Kasumi-1 (cell line): Measurements from ENCODE around the gene CTNNB1.

Experiments used
- DNase-seq, 2 experiments: peaks; one replicate each; lab custom pipeline; 2025; lab: John Stamatoyannopoulos, UW

CTNNB1 gene

DNA sequence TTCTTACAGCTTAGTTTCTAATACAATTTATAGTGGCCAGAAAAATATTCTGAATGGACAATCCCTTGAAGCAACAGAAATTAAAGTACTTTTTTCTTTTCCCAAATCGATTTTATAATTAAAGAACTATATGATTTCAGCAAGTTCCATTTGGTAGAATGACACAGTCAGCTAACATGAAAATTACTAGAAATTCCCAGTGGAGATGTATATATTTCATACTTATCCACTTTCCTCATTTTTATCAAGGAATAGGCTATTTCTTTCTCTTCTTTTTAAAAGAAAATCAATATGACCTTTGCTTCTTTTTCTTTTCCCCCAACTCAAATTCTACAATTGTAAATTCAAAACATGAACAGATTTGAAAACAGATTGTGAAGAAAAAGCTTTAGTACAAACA lies 6.4 kb upstream of the CTNNB1 start:
- DNase-seq, result no peak

DNA sequence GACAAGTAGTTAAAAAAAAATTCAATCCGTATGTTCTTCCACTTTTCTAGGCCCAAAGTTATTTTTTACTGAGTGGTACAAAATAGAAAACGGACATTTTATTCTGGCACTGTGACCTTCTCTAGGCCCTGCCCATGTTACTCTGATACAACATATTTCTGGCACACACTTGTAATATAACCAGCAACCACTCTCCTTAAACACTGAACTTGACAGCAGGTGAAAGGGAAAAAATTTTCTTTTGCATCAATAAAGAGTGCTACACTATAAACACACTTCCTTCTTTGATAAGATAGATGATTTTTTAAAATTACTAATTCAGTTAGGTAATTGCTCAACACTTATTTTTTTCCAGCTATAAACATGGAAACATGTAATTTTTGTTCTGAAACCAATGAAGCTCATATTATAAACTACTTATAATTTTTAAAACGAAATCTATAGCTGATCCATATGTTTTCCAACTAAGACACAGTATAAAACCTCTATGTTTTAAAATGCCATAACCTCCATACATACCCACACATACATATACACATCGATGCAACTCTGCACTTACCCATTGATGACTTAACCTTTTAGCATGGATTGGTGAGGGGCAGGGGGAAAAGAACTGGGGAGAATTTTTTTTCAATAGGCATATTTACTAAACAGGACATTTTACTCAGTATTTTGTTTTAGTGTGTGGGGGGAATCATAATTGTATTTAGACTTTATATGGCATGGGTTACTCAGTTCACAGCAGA lies 5.3 kb upstream of the CTNNB1 start:
- DNase-seq, result no peak

DNA sequence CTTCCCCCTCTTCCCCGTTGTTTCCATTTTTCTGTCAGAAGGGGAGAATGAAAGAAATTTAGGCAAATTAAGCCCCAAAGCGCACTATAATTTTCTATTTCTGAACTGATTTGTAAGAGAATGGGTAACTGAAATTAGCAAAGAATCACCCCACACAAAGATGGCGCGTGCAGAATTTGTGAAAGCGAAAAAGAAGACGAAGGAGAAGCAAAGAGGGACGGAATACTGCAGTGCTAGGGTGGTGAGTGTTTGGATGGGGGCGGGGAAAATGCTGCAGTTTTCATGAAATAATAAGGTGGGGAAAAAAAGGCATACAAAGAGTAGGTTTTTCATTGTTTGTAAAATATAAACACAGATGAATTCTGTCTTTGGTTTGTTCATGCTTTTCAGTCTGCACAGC lies 4.6 kb upstream of the CTNNB1 start:
- no peak for DNase-seq

DNA sequence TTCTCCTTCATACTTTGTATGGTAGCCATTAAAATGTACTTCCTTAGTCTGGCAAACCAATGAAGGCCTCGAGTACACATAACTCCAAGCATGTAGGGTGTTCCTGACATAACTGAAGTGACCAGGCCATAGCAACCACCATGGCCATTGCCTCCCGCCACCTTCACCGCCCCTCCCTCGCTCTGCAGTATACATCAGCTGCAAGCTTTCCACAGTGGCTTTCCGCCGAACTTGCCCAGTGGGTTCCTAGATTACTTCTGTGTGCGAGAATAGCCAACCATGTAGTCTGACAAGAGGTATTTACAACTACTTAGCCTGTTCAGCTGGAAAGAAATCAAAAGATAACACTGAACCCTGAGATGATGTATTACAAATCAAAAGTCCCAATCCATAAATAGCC lies 3.4 kb upstream of the CTNNB1 start:
- DNase-seq, result no peak

DNA sequence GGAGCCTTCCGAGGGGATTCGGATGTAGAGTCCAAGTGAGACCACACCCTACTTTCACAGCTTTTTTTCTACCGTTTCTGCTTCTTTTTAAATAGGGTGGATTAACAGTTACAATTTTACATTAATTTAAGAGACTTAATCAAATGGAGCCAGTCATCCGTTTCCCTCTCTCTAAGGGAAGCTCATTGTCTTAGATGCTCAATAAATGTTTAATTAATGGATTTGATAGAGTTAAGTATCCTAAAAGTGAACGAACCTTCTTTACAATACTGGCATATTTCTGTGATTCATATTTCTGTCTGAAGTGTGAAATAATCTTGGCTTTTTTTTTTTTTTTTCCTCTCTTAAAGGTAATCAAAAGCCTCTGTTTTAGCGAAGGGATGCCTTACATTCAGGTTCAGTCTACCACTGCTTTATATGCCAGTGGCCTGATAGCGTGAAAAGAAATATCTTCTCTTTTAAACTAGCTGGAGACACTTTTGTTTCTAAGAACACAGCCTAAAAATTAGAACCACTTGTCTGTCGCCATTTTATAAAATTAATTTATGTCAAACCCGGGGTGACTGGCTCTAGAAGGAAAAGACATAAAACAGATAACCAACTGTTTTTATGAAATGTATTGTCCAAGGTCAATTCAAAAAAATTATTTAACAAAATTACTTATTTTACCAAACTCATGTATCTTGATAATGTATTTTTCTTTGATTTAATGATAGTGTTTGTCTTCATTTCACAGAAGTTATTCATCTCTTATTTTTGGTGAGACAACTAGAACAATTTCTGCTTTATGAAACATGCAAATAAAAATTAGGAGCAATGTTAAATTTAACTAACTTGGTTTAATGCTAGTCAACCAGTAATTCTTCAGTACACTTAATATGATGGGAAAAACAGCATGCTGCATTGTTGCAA lies 2.5 kb upstream of the CTNNB1 start:
- DNase-seq, result no peak

DNA sequence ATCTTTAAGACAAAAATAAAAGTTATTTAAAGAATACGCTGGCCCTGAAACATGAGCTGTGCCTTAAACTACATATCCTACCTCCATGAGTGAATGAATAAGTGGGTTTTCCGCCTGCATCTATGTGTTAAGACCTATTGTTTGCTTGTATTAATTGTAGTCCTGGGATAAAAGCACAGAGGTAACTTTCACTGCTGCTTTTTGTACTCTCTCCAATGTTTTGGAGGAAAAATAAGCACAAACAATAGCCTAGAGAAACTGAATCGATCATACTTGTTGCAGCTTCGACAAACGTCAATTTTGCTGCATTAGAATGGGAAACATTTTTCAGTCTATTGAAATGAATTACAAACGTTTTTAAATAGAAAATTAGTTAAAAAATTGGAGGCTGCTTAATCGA lies 1.3 kb upstream of the CTNNB1 start:
- no peak for DNase-seq

DNA sequence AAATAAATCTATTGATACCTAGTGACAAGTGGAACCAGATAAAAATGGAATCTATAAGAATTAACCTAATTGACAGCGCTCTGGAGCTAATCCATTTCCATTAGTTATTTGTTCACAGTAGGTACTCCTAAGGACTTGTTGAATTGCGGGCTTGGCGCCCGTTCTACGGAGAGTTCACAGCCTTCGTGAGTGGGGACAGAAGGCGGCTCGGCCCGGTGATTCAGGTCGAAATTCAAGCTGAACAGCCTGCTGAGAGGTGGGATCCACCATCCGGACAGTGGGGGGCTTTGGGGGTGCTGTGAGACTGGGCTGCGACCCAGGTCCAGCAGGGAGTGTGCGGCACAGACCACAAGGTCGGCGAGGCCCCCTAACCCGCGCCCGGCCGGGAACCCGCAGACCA lies 779 bp upstream of the CTNNB1 start:
- peak; percentile 19 to 36 for DNase-seq

DNA sequence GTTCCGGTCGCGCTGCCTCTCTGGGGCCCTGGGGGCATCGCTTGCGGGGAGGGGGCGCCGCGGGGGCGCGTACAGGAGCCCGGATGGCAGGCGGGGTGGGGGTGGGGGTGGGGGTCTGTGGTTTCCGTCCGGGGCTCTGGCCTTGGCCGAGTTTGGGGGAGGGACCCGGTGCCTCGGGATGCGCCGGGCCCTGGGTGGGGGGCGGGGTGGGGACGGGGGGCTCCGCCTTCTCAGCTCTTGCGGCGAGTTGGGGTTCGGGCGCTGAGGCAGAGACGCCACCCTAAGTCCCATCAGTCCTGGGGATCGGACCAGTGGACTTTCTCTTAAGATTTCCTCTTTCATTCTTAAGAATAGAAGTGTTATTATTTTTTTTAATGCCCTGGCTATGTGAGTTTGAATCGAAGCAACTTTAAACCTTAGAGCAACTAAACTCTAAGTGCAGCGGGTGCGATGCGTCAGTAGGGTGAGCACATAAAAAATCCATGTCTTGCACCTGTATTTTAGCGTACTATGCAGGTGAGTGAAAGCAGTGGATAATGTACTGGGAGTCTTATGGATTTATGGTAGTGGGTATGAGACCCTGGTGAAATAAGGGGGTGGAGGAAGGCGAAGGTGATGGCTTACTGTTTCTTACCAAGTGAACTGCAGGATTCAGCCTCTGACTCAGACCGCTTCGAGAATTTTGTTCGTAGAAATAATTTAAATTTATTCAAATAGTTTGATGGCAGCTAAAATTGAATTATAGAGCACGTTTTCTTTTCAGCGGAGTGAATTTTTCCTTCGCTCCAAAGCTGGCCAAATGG lies 762 bp downstream of the CTNNB1 start:
- DNase-seq, result peak; percentile 46 to 52

DNA sequence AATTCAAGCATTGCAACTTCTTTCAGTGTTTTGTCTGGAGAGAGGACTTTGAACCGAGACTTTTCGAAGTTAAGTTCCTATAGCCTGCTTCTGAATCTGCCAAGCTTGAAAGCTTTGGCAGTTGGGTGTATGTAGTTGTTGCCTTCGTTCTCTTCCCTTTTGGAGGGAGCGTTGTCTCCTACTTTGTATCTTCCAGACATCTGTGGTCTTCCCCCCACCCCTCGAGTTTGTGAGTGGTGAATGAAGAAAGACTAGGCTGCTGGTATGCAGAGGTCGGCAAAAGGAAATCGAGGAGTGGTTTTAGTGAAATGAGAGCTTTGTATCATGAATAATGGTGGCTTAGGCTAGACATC lies 1.3 kb downstream of the CTNNB1 start:
- DNase-seq, result peak; percentile 89

DNA sequence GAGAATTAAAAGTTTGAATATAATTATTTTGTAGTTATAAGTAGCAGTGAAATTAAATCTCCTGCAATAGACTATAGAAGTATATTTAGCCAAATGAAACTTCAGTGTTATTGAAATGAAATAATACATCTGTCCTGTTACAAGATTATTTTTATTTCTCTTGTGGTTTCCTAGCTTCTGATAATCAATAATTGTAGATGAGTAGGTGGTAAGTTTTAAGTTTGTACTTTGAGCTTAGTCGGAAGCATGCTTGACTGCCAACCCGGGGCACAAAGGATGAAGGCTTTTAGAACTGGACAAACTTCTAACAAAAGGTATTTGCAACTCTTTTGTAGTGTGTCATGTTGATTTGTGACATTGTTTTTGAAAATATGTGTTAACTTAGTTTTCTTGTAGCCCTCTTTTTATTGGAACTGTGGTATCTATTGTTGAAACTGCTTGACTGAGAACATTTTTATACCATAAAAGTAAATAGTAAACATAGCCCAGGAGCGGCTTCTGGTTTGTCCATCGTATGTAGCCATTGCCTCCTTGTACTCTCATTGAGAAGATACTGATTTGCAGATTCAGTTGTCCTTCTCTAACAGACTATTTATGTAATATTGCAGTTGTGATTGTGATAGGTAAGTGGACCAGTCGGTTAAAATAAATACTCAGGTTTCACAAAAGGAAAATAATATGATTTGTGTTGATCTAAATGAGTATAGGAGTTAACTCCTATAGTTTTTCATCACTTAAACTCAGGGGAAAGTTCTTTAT lies 2.9 kb downstream of the CTNNB1 start:
- no peak for DNase-seq

DNA sequence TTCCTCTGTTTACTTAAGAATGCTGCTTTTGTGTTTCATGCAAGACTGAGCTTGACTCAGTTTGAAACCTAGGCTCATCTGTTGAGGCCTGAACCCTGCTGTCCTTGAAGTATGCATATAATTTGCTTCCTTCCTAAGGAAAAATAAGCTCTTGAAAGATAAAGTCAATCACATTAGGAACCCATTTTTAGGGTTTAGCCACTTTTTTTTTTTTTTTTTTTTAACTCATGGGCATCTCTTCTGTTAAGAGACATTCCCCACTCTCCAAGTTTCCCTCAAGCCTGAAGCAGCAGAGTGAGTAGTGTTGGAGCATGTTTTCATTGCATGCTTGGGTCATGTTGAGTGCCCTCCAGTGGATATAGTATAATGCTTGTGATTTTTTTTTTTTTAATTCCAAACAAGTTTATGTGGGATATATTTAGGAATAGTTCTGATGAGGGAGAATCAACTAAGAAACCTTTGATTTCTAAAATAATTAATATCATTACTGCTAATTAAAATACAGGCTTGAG lies 3.6 kb downstream of the CTNNB1 start:
- peak; percentile 43 to 46 for DNase-seq

DNA sequence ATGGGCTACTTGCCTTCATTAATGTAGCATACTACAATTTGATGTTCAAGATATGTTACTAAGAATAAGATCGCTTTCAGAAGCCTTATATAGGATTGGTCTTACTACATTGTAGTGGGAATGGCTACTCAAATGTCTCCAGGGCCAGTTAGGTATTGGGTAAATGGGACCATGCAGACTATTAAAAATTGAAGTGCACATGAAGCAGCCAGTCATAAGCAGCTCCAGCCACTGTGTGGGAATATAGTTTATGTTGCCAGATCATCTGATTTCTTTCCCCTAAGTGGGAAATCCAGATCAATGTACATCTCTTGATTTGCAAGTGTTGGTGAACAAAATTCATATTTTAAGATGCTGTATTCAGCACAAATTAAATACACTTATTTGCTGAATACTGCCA lies 5.1 kb downstream of the CTNNB1 start:
- DNase-seq, result no peak

DNA sequence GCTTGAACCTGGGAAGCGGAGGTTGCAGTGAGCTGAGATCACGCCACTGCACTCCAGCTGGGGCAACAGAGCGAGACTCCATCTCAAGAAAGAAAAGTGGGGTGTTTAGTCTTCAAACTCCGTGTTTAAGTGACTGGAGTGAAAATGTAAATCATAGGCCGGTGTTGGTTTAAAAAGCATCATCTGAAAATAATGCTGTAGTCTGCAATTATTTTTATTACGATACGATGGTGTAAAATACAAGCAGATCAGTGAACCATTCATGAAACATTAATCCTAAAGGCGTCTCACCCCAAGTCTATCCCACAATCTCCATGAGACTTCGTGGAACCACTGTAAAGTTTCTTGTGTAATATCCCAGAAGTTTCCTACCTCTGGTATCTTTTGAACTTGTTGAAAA lies 6.3 kb downstream of the CTNNB1 start:
- no peak for DNase-seq

DNA sequence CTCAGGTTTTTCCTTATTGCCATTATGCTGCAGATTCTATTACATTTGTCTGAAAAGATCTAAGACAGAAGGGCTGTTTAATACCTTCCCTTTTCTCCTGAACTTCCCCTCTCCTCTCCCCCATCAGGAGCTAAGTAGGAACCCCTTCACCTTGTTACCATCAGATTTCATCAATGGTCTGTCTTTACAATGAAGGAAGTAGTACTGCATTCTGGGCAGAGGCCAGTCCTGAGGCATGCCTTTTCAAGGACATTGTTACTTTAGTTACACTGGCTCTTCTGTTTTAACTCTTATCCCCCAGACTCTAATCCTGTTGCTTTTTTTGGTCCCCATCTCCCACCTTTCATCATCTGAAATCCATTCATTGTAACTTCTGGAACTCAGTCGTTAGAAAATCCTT lies 8.1 kb downstream of the CTNNB1 start:
- DNase-seq, result no peak

DNA sequence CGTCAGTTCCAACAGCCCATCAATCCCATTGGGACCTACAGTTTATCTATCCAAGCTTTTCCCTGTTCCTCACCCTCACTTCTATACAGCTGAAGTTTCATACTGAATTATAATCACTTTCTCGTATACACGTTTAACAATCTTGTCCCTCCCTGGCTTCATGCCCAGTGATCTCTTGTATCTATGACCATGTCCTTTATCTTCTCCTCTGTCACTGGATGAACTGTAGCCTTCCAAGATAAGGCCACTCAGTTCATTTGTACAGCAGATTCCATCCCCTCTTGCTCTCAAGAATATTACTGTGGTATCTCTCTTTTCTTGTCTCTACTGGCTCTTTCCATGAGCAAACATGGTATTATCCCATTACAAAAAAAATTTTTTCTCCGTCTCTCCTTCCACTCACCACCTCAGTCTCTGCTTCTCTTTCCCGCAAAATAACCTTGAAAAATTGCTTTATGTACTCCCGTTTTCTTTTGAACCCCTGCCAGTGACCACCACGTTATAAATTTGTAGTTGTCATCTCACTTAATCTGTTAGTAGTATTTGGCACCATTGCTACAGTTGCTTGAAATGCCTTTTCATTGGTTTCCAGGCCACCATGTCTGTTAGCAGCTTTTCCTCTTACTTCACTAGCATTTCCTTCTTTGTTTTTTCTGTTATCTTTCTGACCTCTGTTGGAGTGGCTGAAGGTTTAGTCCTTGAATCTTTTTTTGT lies 9.4 kb downstream of the CTNNB1 start:
- DNase-seq, result no peak

DNA sequence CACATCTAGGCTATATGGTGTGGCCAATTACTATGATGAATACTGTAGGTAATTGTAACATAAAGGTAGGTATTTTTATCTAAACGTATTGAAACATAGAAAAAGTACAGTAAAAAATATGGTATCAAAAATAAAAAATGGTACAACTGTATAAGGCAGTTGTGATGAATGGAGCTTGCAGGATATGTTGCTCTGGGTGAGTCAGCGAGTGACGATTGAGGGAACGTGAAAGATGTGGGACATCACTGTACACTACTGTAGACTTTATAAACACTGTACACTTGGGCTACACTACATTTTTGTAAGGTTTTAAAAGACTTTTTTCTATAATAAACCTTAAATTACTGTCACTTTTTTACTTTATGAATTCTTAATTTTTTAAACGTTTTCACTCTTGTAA lies 10.3 kb downstream of the CTNNB1 start:
- DNase-seq, result no peak

DNA sequence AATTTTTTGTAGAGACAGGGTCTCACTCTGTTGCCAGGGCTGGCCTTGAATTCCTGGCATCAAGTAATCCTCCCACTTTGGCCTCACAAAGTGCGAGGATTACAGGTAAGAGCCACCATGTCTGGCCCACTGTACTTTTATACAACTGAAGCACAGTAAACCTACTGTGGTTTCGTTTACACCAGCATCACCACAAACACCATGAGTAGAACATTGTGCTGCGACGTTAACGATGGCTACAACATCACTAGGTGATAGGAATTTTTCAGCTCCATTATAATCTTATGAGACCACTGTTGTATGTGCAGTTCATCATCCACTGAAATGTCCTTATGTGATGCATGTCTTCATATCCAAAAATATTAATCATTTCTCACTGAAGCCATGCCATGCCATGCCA lies 11.7 kb downstream of the CTNNB1 start:
- no peak for DNase-seq

DNA sequence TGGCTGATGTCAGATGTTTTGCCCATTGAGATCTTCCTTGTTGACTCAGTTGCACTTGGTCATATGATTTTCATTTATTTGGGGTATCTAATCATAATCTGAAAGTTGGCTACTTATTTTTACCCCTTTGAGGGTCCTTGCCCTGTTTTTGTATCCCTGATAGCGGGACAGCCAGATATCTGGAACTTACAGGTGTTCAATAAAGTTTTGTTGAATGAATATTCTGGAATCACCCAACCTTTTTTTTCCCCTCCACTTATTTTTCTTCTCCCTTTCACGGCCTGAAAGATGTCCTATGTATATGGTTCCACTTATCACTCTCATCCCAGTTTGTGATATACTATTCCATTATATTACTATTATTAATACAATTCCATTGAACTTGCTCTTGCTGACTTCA lies 12.8 kb downstream of the CTNNB1 start:
- DNase-seq, result no peak

DNA sequence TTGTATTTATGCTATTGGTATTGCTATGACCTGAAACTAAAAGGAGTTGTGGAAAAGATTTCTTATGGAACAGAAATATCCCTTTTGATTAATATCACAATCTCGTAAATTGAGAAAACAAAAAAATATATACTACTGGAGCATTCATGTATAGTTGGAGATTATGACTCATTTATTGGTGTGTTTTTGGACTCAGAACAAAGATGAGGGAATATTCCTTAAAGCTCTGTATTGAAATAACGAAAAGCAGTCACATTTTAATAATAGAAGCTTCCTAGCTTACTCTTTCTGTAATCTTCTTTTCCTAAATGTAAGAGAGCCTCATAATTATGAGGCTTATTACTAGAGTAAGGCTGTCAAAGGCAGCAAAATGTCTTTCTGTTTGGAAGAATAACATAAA lies 14.3 kb downstream of the CTNNB1 start:
- no peak for DNase-seq

DNA sequence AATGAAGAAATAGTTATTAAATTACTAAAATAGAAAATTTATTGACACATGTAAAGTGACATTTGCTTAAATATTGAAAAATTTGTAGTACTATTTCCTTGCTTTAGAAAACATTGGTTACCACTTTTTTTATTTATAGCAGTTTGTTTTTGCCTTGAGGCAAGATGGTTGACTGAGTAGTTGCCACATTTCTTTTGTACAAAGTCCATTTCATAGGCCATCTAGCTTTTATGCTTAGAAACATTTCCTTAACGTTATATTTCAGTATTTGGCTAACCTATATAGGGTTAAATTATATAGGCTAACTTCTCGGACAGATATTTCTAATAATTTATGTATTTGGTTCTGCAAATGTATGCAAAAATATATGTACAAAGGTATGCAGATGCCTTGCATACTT lies 17.1 kb downstream of the CTNNB1 start:
- no peak for DNase-seq

DNA sequence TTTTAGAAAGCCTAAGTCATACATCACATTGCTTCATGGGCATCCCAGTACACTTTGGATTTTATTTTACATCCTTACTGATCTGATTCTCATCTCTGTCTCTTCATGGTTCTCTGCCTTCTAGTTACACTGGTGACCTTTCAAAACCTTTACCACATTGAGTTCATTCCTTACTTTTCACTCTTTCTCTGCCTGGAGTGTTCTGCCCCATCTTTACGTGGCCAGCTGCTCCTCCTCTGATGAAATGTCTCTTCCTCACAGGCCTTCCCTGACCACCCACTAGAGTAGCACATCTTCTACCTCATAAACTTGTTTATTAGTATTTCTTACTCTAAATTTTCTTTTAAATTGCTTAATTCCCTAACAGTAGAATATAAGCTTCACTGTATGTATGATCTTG lies 17.7 kb downstream of the CTNNB1 start:
- DNase-seq, result no peak
